ENCODE results near the gene LIN7B.
A peak's percentile ranks its signal among the peaks of the same experiment; 100 is the strongest.

LIN7B gene

GRCh38 chr19:49148784-49149651, 34.8 kb downstream of the LIN7B start:
- peak overlapping the region; percentile 91 for H3K4me3 ChIP-seq (ENCODE audit: low read length)
- TF ChIP-seq CTCF (conservative IDR thresholded peaks at IDR 0.05; ENCODE audit: low read length), result no peak
- DNase-seq (ENCODE audit: low read depth), result peak; percentile 77

GRCh38 chr19:49149652-49150105, 35.5 kb downstream of the LIN7B start:
- DNase-seq (ENCODE audit: low read depth), result peak; percentile 83
- no peak for TF ChIP-seq CTCF (conservative IDR thresholded peaks at IDR 0.05; ENCODE audit: low read length)
- H3K4me3 ChIP-seq (ENCODE audit: low read length), result peak overlapping the region; percentile 91

- TF ChIP-seq CTCF (conservative IDR thresholded peaks at IDR 0.05; ENCODE audit: low read length), result no peak
- peak; percentile 69 for DNase-seq (ENCODE audit: low read depth)
- peak overlapping the region; percentile 91 for H3K4me3 ChIP-seq (ENCODE audit: low read length)
These were observed 36.2 kb downstream of the LIN7B start for GRCh38 chr19:49150106-49150943.

- no peak for TF ChIP-seq CTCF (conservative IDR thresholded peaks at IDR 0.05; ENCODE audit: low read length)
- H3K4me3 ChIP-seq (ENCODE audit: low read length), result peak overlapping the region; percentile 91
- no peak for DNase-seq (ENCODE audit: low read depth)
These were observed 36.7 kb downstream of the LIN7B start for GRCh38 chr19:49150944-49151243.

GRCh38 chr19:49151267-49152118, 37.3 kb downstream of the LIN7B start:
- H3K4me3 ChIP-seq (ENCODE audit: low read length), result peak overlapping the region; percentile 91
- no peak for TF ChIP-seq CTCF (conservative IDR thresholded peaks at IDR 0.05; ENCODE audit: low read length)

GRCh38 chr19:49152119-49152550, 38.0 kb downstream of the LIN7B start:
- TF ChIP-seq CTCF (conservative IDR thresholded peaks at IDR 0.05; ENCODE audit: low read length), result no peak
- no peak overlapping the region for H3K4me3 ChIP-seq (ENCODE audit: low read length)
- no peak for DNase-seq (ENCODE audit: low read depth)

More at GRCh38 chr19:49151267-49152118, 37.3 kb downstream of the LIN7B start:
- no peak for DNase-seq (ENCODE audit: low read depth)

All from AG10803 (cell line).